GM12873 (cell line): ENCODE measurements around the gene FOXJ1.

Experiments
- TF ChIP-seq, protein P1 (sequence below): IDR thresholded peaks from 2 replicates; pipeline ENCODE4 v1.5.1; 2012; ENCODE audit warnings: low read depth, mild to moderate bottlenecking, moderate library complexity, low read length, control low read depth; ENCODE audit not compliant: insufficient read depth; ENCODE audit errors: missing control alignments

FOXJ1 gene

DNA sequence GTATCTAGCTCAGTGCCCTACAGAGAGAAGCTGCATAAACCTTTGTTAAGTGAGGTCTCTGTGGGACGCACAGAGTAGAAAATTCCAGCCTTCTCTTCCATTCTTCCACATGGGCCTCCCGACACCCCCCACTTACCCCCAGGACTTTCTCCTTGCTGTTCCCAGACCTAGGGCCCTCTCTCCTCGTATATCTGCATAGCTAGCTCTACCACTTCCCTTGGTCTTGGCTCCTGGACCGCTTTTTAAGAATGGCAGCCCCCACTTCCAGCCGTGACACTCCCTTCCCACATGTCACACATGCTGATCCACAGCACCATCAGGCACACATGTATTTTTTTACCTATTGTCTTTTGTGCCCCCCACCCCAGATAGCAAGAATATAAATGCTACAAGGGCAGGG is 16.7 kb upstream of the FOXJ1 start:
- TF ChIP-seq, protein P1, sequence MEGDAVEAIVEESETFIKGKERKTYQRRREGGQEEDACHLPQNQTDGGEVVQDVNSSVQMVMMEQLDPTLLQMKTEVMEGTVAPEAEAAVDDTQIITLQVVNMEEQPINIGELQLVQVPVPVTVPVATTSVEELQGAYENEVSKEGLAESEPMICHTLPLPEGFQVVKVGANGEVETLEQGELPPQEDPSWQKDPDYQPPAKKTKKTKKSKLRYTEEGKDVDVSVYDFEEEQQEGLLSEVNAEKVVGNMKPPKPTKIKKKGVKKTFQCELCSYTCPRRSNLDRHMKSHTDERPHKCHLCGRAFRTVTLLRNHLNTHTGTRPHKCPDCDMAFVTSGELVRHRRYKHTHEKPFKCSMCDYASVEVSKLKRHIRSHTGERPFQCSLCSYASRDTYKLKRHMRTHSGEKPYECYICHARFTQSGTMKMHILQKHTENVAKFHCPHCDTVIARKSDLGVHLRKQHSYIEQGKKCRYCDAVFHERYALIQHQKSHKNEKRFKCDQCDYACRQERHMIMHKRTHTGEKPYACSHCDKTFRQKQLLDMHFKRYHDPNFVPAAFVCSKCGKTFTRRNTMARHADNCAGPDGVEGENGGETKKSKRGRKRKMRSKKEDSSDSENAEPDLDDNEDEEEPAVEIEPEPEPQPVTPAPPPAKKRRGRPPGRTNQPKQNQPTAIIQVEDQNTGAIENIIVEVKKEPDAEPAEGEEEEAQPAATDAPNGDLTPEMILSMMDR, result no peak

DNA sequence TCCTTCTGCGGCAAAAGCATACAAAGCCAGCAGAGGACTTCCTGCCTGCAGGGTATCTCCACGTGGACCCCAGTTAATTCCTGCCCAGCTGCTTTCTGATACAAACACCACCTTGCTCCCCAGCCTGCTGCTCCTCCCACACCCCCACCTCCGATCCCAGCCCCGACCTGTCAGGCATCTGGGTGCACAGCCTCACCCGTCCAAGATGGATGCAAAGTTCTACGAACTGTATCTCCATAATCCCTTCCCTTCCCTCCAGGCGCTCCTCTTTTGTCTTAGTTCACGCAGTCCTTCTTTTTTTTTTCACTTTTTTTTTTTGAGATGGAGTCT is 15.6 kb upstream of the FOXJ1 start:
- TF ChIP-seq, protein P1, result no peak

DNA sequence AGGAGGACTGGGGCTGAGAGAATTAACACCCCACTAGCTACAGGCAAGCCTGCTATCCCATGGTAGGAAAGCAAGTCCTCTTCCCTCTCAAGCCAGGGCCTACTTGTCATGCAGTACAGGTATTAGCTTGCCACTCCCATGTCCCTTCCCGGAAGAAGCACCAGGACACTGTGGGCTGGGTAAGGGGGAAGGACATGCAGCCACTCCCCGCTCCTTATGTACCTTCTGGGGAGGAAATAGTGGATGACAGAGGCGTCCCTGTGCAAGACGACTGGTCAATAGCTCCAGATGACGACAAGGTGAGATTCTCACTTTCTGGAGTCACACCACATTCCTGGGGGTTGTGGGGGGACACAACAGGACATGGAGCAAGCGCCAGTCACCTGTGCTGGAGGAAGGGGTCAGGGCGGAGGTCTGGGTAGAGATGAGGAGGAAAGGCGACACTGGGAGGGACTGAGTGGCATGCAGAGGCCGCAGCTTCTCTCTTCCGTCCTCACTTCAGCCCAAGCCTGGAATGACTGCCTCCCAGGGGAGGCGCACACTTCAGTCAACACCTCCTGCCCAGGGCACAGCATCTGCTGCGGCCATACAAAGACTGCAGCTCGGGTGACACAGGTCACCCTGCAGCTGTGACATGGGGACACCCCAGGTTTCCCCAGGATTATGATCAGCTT is 15.1 kb upstream of the FOXJ1 start:
- TF ChIP-seq, protein P1, result no peak

DNA sequence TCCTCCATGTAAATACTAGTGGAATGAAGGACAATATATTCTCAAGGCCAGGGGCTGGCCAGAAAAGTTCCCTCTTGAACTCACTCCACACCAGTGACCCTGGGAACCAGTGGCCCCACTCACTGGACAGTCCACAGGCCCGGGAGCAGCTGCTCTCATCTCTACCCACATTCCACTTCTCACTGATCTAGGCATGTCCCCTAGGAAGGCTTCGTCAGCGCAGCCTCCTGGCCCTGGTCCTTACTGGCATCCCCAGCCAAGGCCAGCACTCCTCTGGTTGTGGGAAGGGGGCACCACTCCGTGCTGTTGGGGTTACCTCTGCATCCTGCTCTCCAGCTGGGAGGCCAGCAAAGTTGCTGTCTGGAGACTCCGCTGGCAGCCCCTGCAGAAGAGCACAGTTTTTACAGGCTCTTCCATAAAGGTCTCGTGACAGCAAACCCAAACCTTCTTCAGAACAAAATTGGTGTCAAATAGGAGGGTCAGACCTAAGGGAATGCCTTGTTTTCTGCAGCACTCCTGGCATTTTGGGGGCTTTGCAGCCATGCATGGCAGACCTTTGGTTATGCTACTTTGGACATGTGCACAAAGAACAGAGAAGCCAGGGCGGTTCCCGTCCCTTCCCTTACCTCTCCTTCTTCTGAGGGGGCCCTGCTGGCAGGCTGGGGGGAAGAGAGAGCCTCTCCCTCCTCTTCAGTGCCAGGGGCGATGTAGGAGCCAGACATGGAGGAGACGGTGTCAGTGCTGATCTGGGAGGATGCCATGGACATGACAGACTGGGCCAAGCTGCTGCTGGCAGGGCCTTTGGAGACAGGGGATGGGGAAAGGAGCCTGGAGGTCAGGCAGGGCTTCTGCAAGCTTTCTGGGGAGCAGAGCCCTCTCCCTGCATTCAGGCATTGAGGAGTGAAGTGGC is 14.1 kb upstream of the FOXJ1 start:
- TF ChIP-seq, protein P1, result no peak

DNA sequence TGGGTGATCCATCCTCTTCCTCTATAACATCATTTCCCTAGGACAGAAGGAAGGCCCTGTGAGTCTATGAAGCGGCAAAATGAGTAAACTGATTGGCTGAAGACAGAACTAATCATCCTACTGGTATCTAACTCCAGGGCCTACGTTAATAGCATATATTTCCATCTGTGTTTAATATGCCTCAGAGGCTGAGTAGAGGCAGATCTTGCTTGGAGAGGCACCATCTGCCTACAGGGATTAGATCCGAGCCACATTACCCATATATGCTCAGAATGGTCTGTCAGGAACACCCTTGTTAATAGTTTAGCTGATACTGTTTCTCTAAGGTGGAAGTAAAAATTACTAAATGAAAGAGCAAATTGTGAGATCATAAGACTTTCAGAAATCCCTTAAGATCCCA is 13.2 kb upstream of the FOXJ1 start:
- TF ChIP-seq, protein P1, result no peak

DNA sequence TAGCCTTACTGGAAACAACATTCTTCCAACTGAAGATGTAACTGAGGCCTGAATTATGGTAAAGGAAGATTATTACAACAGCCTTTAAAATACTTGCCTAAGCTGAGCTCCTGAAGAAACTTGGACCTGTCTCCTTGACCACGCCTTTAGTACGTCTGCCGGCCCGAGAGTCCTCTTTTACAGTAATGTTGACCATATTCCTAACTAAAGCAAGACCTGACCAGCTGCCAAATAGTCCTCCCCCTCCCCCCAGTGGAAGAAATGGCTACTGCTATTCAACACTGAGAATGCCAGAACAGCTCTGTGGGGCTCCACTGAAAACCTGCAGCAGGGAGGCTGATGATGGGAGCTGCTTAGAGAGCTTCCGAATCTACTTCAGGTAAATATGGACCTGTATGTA is 12.6 kb upstream of the FOXJ1 start:
- TF ChIP-seq, protein P1, result peak; percentile 1

DNA sequence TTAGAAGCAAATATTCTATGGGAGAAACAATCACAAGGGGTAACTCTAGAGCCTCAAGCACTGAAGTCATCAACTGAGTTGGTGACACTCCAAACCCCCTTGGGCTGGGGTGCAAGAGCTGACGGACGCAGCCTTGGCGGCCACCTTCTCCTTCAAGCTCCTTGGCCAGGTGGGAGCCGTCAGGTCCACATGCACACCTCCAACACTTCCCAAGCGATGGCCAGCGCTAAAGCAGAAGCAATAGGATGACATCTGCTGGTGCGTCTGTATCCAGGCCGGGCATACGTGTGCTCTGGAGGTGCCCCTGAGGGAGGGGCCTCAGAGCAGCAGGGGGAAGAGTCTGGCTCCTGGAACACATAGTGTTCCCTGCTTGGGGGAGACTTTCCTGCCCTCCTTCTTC is 12.2 kb upstream of the FOXJ1 start:
- TF ChIP-seq, protein P1, result no peak
